22Rv1 (cell line): ENCODE measurements around the gene REPS1.
A peak's percentile ranks its signal among the peaks of the same experiment; 100 is the strongest.

Experiments
- H3K27ac ChIP-seq: fragments of 450-650 bp; 2 replicates; pipeline ENCODE4 v1.5.1; 2017
- CTCF ChIP-seq: fragments of 450-650 bp; IDR thresholded peaks from 2 replicates; pipeline ENCODE4 v1.5.1; 2017; ENCODE audit warnings: mild to moderate bottlenecking
- ZFX ChIP-seq: fragments of 450-650 bp; IDR thresholded peaks from 2 replicates; pipeline ENCODE4 v1.6.1; 2017; ENCODE audit warnings: antibody characterized with exemption, borderline replicate concordance

Gene REPS1

GRCh38 chr6:139014945-139015344, 26.9 kb upstream of the REPS1 start:
- TF ChIP-seq ZFX: no peak
- no peak for TF ChIP-seq CTCF
- H3K27ac ChIP-seq: peak overlapping the region; percentile 85

GRCh38 chr6:139013185-139013800, 25.2 kb upstream of the REPS1 start:
- no peak for TF ChIP-seq CTCF
- peak overlapping the region; percentile 85 for H3K27ac ChIP-seq

- peak overlapping the region; percentile 85; the same call in 1 of the 2 replicates for H3K27ac ChIP-seq
- TF ChIP-seq CTCF (no peak), ZFX (no peak)
Observed at GRCh38 chr6:139011980-139012379, 23.9 kb upstream of the REPS1 start.

GRCh38 chr6:139010674-139011073, 22.6 kb upstream of the REPS1 start:
- peak overlapping the region; percentile 85 for H3K27ac ChIP-seq
- no peak for TF ChIP-seq CTCF
- TF ChIP-seq ZFX: no peak

GRCh38 chr6:139008117-139008516, 20.1 kb upstream of the REPS1 start:
- TF ChIP-seq ZFX: no peak
- TF ChIP-seq CTCF: no peak
- no peak overlapping the region for H3K27ac ChIP-seq

- H3K27ac ChIP-seq: no peak overlapping the region
- TF ChIP-seq CTCF (no peak), ZFX (no peak)
Observed at GRCh38 chr6:139007428-139007827, 19.4 kb upstream of the REPS1 start.

GRCh38 chr6:139006477-139006876, 18.4 kb upstream of the REPS1 start:
- H3K27ac ChIP-seq: no peak overlapping the region
- TF ChIP-seq ZFX: no peak
- no peak for TF ChIP-seq CTCF
